Hepatic stellate cell (primary cell): ENCODE results near the gene WIPI1.
A peak's percentile ranks its signal among the peaks of the same experiment; 100 is the strongest.
"Not testable (repeated sequence)": the region's sequence is repeated elsewhere in the genome, so short reads cannot be mapped to it uniquely, and the experiment has no call there.

Experiments
- DNase-seq: peaks from one replicate; pipeline ENCODE4 v3.0.0; 2011; ENCODE audit warnings: low spot score

The WIPI1 gene

DNA sequence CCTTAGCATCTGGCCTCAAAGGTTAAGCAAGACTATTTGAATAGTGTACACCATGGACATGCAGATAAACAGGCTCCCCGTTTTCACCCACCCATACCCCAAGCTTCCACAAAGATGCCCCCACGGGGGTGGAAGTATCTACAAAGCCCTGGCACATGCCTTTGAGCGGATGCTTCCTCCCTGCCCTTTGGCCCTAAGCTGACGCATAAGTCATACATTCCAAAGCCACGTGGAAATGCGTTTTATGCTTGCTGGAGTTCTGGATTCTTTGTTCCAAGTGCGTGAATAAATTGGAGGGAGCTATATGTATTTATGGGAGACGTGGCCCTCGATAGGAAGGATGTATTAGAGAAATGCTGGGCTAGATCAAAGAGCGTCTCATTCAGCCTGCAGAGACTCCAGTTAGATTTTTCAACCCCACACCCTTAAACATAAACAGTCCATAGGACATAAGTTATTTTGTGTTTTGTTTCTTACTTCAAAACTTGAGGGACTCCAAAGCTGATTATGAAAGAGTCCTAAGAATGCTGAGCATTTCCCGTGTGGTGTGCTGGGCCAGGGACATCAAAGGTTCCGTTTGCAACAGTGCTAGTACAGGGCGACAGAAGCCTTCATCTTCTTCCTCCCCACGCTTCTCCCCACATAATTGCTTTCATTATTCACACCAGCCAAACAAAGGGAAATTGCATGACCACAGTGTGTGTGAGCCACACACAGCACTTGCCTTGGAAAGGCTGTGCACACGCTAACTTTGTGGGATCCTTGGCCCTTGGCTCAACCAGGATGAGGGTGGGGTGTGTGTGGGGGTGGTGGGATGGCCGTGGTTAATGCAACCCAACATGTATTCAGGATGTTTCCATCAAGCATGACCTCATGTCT lies 73.6 kb downstream of the WIPI1 start:
- DNase-seq: no peak

- no peak for DNase-seq
Measured at GRCh38 chr17:68383120-68383442, 74.2 kb downstream of the WIPI1 start.

DNA sequence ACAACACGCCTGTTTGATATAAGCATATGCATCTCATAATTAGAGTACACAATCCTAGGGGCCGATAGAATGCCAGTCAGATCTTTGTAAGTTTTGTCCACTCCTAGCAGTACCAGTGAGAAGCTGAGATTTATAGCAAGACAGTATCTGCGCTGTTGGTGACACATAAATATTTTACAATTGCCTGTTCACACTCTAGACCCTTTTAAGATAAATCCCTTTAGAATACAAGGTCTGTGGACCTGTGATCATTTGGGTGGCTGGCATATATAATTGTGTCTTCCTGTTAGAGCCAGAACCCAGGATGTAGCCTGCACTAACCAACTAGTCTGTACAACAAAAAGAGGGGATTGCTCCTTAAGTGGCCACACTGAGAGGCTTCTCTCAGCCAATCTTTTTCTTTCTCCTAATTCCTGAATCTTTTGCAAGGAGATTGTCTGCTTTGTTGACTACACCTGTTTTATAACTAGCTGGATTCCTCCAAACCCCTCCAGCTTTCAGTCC lies 74.7 kb downstream of the WIPI1 start:
- no peak for DNase-seq

- peak; percentile 37 for DNase-seq
Measured at GRCh38 chr17:68381076-68381900, 76.0 kb downstream of the WIPI1 start.

DNA sequence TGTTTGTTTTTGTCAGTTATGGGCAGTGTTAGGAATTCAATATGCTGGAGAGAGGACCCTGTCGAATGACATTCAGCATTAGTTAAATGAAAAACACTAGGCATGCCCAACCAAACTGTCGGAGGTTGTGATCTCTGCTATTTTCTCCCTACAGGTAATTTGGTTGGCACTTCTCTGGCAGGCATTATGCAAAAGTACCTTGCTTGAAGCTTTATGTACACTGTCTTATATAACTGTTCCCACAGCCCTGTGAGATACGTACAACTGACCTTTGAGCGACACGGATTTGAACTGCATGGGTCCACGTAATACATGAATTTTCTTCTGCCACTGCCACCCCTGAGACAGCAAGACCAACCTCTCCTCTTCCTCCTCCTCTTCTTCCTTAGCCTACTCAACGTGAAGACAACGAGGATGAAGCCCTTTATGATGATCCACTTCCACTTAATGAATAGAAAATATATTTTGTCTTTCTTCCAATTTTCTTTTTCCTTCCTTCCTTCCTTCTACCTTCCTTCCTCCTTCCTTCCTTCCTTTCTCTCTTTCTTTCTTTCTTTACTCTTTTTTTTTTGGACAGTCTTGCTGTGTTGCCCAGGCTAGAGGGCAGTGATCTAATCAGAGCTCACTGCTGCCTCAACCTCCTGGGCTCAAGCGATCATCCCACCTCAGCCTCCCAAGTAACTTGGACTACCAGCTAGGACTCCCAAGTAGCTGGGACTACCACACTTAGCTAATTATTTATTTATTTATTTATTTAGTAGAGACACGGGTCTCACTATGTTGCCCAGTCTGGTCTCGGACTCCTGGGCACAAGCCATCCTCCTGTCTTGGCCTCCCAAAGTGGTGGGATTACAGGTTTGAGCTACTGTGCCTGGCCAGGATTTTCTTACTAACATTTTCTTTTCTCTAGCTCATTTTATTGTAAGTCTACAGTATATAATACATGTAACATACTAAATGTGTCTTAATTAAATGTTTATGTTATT lies 77.3 kb downstream of the WIPI1 start:
- DNase-seq: no peak

DNA sequence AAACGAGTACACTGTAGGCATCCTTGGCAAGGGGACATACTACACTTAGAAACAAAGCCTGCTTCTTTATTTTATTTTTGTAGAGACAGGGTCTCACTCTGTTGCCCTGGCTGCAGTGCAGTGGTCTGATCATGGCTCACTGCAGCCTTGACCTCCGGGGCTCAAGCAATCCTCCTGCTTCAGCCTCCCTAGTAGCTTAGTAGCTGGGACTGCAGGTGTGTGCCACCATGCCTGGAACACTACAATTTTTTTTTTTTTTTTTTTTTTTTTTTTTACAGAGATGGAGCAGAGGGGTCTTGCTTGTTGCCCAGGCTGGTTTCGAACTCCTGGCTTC lies 78.2 kb downstream of the WIPI1 start:
- no peak for DNase-seq

GRCh38 chr17:68378268-68379176 lies 78.8 kb downstream of the WIPI1 start:
- DNase-seq: peak; percentile 72

DNA sequence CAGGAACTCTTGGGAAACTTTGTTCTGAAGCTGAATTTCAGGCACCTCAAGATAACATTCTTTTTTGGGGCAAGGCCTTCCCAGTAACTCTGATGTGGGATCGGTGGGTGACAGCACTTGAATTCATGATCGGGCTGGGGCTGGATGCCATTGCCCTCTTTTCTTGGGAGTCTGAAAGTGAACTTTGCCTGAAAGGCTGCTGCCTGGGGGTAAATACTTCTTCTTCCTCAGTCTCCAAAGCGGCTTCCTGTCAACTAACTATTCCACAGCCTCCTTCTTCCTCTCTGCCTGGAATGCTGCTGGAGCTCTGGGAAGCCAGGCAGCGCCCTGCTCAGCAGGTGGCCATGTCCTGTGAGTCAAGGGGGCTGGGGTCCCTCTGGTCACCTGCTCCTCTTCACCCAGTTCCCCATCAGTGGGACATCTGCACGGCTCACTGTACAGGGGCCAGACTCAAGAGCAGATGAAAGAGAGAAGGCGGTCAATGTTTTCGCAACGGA lies 79.5 kb downstream of the WIPI1 start:
- DNase-seq: no peak

DNA sequence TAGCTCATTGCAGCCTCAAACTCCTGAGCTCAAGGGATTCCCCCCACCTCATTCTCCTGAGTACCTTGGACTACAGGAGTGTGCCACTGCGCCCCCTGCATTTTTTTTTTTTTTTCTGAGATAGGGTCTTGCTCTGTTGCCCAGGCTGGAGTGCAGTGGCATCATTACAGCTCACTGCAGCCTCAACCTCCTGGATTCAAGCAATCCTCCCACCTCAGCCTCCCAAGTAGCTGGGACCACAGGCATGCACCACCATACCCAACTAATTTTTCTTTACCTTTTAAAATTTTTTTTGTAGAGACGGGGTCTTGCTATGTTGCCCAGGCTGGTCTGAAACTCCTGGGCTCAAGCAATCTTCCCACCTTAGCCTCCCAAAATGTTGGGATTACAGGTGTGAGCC lies 81.1 kb downstream of the WIPI1 start:
- DNase-seq: not testable (repeated sequence)

GRCh38 chr17:68375566-68375965 lies 81.7 kb downstream of the WIPI1 start:
- no peak for DNase-seq
